Measurements from ENCODE around the gene HAGH. TPM values are rescaled to one million over a fixed set of nuclear protein-coding genes. Genes with fewer than 3 reads are reported as not detected.

HAGH gene
- total RNA-seq, 6 donors from 2014 or later: 84.5 to 251 (median 122) TPM

GRCh38 chr16:1825864-1826690 is 548 bp downstream of the HAGH start:
- WGBS, 2 donors: 0 to 4% methylated on average over 19 to 34 of the region's 96 CpGs
- Histone ChIP-seq H3K4me1 (peaks cover 26 to 52% (median 32%) of the 10 kb centered on the region in 4 donors), H3K27ac (peak overlapping the region; percentile 68 to 91 (median 87)), H3K9me3 (no peaks in the 10 kb centered on the region), H3K4me3 (peak overlapping the region; percentile 22 to 99 (median 80)), H3K27me3 (no peaks in the 10 kb centered on the region), H3K36me3 (peaks cover 10 to 22% (median 16%) of the 10 kb centered on the region in 4 donors)
- DNase-seq (peak; percentile 53 to 94), ATAC-seq (ENCODE audit: low FRiP score in 2 of 2) (peak; percentile 9 to 30)
- TF ChIP-seq CTCF (IDR thresholded peaks at IDR 0.05) (peak; percentile 10 to 64 (median 28)), POLR2AphosphoS5 (IDR thresholded peaks at IDR 0.05) (no peak)

- ATAC-seq (ENCODE audit: low FRiP score in 2 of 2) (no peak), DNase-seq (no peak)
- H3K36me3 ChIP-seq: peaks cover 14 to 26% (median 22%) of the 10 kb centered on the region in 4 donors
- no peak for TF ChIP-seq POLR2A (IDR thresholded peaks at IDR 0.05)
- TF ChIP-seq EP300 (IDR thresholded peaks at IDR 0.05): no peak
- TF ChIP-seq CTCF (IDR thresholded peaks at IDR 0.05): no peak
- H3K27me3 ChIP-seq: no peaks in the 10 kb centered on the region
- H3K4me3 ChIP-seq: peak overlapping the region in 3 of 4 donors; percentile 64 to 99 (median 95)
- peaks cover 26 to 52% (median 32%) of the 10 kb centered on the region in 4 donors for H3K4me1 ChIP-seq
- WGBS, 2 donors: 55 to 65% methylated on average over 15 of the region's 15 CpGs
- H3K27ac ChIP-seq: peak overlapping the region; percentile 68 to 91 (median 87)
- H3K9me3 ChIP-seq: no peaks in the 10 kb centered on the region
Observed at GRCh38 chr16:1825381-1825863, 1.2 kb downstream of the HAGH start.

GRCh38 chr16:1823821-1824220 is 2.8 kb downstream of the HAGH start:
- no peak overlapping the region for H3K27ac ChIP-seq
- WGBS, 2 donors: 78 to 79% methylated on average over 9 of the region's 9 CpGs

GRCh38 chr16:1822801-1823200 is 3.8 kb downstream of the HAGH start:
- H3K36me3 ChIP-seq: peaks cover 18 to 52% (median 46%) of the 10 kb centered on the region in 4 donors
- no peaks in the 10 kb centered on the region for H3K27me3 ChIP-seq
- H3K4me1 ChIP-seq: peaks cover 14 to 34% (median 17%) of the 10 kb centered on the region in 4 donors
- TF ChIP-seq EP300 (IDR thresholded peaks at IDR 0.05) (no peak), POLR2A (IDR thresholded peaks at IDR 0.05) (no peak), POLR2AphosphoS5 (IDR thresholded peaks at IDR 0.05) (no peak), CTCF (IDR thresholded peaks at IDR 0.05) (no peak)
- H3K27ac ChIP-seq: no peak overlapping the region
- DNase-seq: no peak
- no peak for ATAC-seq (ENCODE audit: low FRiP score in 2 of 2)
- 97 to 98% methylated on average over 13 to 16 of the region's 16 CpGs for WGBS, 2 donors
- no peak overlapping the region for H3K4me3 ChIP-seq
- H3K9me3 ChIP-seq: no peaks in the 10 kb centered on the region

More at GRCh38 chr16:1823821-1824220, 2.8 kb downstream of the HAGH start:
- Histone ChIP-seq H3K36me3 (peaks cover 18 to 42% (median 37%) of the 10 kb centered on the region in 4 donors), H3K27me3 (no peaks in the 10 kb centered on the region), H3K4me1 (peaks cover 22 to 44% (median 26%) of the 10 kb centered on the region in 4 donors), H3K4me3 (no peak overlapping the region), H3K9me3 (no peaks in the 10 kb centered on the region)
- DNase-seq (no peak), ATAC-seq (ENCODE audit: low FRiP score in 2 of 2) (no peak)
- no peak for TF ChIP-seq EP300 (IDR thresholded peaks at IDR 0.05)
- no peak for TF ChIP-seq CTCF (IDR thresholded peaks at IDR 0.05)
- no peak for TF ChIP-seq POLR2A (IDR thresholded peaks at IDR 0.05)
- TF ChIP-seq POLR2AphosphoS5 (IDR thresholded peaks at IDR 0.05): no peak

Data from upper lobe of left lung (tissue), 6 donors.